HG03025 (cell line): ENCODE data around the gene PSMB4.
"Not testable (repeated sequence)": the region's sequence is repeated elsewhere in the genome, so short reads cannot be mapped to it uniquely, and the experiment has no call there.

Experiments used
- ATAC-seq: cut with Tn5 transposase; IDR thresholded peaks from one replicate; pipeline ENCODE4 v1.9.1; 2021; ENCODE audit warnings: mild to moderate bottlenecking, moderate library complexity; ENCODE audit not compliant: unreplicated experiment, low FRiP score

PSMB4 gene

GRCh38 chr1:151386002-151386401, 13.4 kb upstream of the PSMB4 start:
- ATAC-seq, result no peak

- ATAC-seq, result not testable (repeated sequence)
Measured at GRCh38 chr1:151390221-151391078, 8.9 kb upstream of the PSMB4 start.

GRCh38 chr1:151391079-151391563, 8.3 kb upstream of the PSMB4 start:
- no peak for ATAC-seq

GRCh38 chr1:151393583-151393982, 5.8 kb upstream of the PSMB4 start:
- no peak for ATAC-seq

GRCh38 chr1:151396265-151396664, 3.1 kb upstream of the PSMB4 start:
- ATAC-seq, result not testable (repeated sequence)

- no peak for ATAC-seq
Measured at GRCh38 chr1:151401125-151401788, 1.9 kb downstream of the PSMB4 start.

- ATAC-seq, result no peak
Measured at GRCh38 chr1:151401860-151402259, 2.5 kb downstream of the PSMB4 start.

GRCh38 chr1:151402764-151403163, 3.4 kb downstream of the PSMB4 start:
- no peak for ATAC-seq

GRCh38 chr1:151403612-151404011, 4.2 kb downstream of the PSMB4 start:
- ATAC-seq, result no peak

GRCh38 chr1:151405187-151405951, 6.0 kb downstream of the PSMB4 start:
- no peak for ATAC-seq

GRCh38 chr1:151406176-151406575, 6.8 kb downstream of the PSMB4 start:
- no peak for ATAC-seq

GRCh38 chr1:151407304-151407703, 7.9 kb downstream of the PSMB4 start:
- no peak for ATAC-seq

- ATAC-seq, result no peak
Measured at GRCh38 chr1:151408891-151409290, 9.5 kb downstream of the PSMB4 start.

- no peak for ATAC-seq
Measured at GRCh38 chr1:151411884-151412283, 12.5 kb downstream of the PSMB4 start.

- ATAC-seq, result no peak
Measured at GRCh38 chr1:151416231-151416630, 16.9 kb downstream of the PSMB4 start.

- ATAC-seq, result no peak
Measured at GRCh38 chr1:151418081-151418480, 18.7 kb downstream of the PSMB4 start.

- ATAC-seq, result no peak
Measured at GRCh38 chr1:151419819-151420218, 20.4 kb downstream of the PSMB4 start.

GRCh38 chr1:151425103-151425502, 25.7 kb downstream of the PSMB4 start:
- no peak for ATAC-seq

- ATAC-seq, result no peak
Measured at GRCh38 chr1:151428068-151428467, 28.7 kb downstream of the PSMB4 start.

- not testable (repeated sequence) for ATAC-seq
Measured at GRCh38 chr1:151433827-151434226, 34.5 kb downstream of the PSMB4 start.

- ATAC-seq, result no peak
Measured at GRCh38 chr1:151435174-151435573, 35.8 kb downstream of the PSMB4 start.
